Endodermal cell (in vitro differentiated cells): ENCODE results near the gene CD180. TPM values are rescaled to one million over a fixed set of nuclear protein-coding genes. Genes with fewer than 3 reads are reported as not detected.
A peak's percentile ranks its signal among the peaks of the same experiment; 100 is the strongest.

Experiments
- DNase-seq: peaks from one replicate; pipeline ENCODE4 v3.0.0-alpha.2; 2017
- H3K27ac ChIP-seq: 2 replicates; pipeline ENCODE4 v1.5.1; 2013; ENCODE audit warnings: mild to moderate bottlenecking, low read depth, low read length, moderate library complexity
- H3K27me3 ChIP-seq: 2 replicates; pipeline ENCODE4 v1.6.1; 2013; ENCODE audit warnings: mild to moderate bottlenecking, low read length, moderate library complexity; ENCODE audit not compliant: insufficient read depth, control insufficient read depth, poor library complexity, severe bottlenecking
- H3K36me3 ChIP-seq: 2 replicates; pipeline ENCODE4 v1.7.0; 2013; ENCODE audit warnings: mild to moderate bottlenecking, low read length, moderate library complexity; ENCODE audit not compliant: control insufficient read depth, insufficient read depth
- H3K4me1 ChIP-seq: one replicate; pipeline ENCODE4 v1.7.0; 2013; ENCODE audit warnings: low read length; ENCODE audit not compliant: control insufficient read depth, insufficient read depth
- H3K4me3 ChIP-seq: 2 replicates; pipeline ENCODE4 v1.5.1; 2013; ENCODE audit warnings: mild to moderate bottlenecking, low read length, moderate library complexity
- H3K9ac ChIP-seq: 2 replicates; pipeline ENCODE4 v1.6.1; 2013; ENCODE audit warnings: mild to moderate bottlenecking, low read length, moderate library complexity; ENCODE audit not compliant: poor library complexity, severe bottlenecking; ENCODE audit errors: extremely low read depth
- H3K9me3 ChIP-seq: 2 replicates; pipeline ENCODE4 v1.6.1; 2013; ENCODE audit warnings: mild to moderate bottlenecking, low read length, moderate library complexity; ENCODE audit not compliant: control insufficient read depth
- H3K27ac Mint-ChIP-seq: 2 replicates; pipeline ENCODE4 v1.8.0; 2020; ENCODE audit warnings: mixed read lengths
- H3K27me3 Mint-ChIP-seq: 2 replicates; pipeline ENCODE4 v1.8.0; 2021; ENCODE audit warnings: mild to moderate bottlenecking, mixed read lengths; ENCODE audit not compliant: insufficient read depth
- H3K36me3 Mint-ChIP-seq: 2 replicates; pipeline ENCODE4 v1.8.0; 2020; ENCODE audit warnings: low read depth, mixed read lengths
- H3K4me1 Mint-ChIP-seq: 2 replicates; pipeline ENCODE4 v1.8.0; 2020; ENCODE audit warnings: mixed read lengths
- H3K4me3 Mint-ChIP-seq: 2 replicates; pipeline ENCODE4 v1.8.0; 2020; ENCODE audit warnings: mild to moderate bottlenecking, moderate library complexity, mixed read lengths
- H3K9me3 Mint-ChIP-seq: 2 replicates; pipeline ENCODE4 v1.8.0; 2020; ENCODE audit warnings: mild to moderate bottlenecking, mixed read lengths
- WGBS, 2 experiments: methylation state at CpG; one replicate each; pipeline versions ENCODE4 v1.1.5 to v1.1.7; 2013; ENCODE audit warnings: missing lambda C conversion rate in 2 of 2, mixed read lengths in 1 of 2; ENCODE audit not compliant: insufficient coverage in 1 of 2, insufficient read length in 1 of 2; 5-methylcytosine and 5-hydroxymethylcytosine counted together
- total RNA-seq, 2 donors: library from RNA; stranded (reverse); fragmentation: NEBNext Ultra II Directional in 1 of 2; extraction: Animal tissue kit (Norgen Biotek cat#: 25700) in 1 of 2; gene quantifications; 2 replicates in 1 of 2; 3 replicates in 1 of 2; pipeline ENCODE4 v1.2.1, GENCODE V29; 2021
- TF ChIP-seq, protein P1 (sequence below): fragments of 200-600 bp; sonication (generic); conservative IDR thresholded peaks from 2 replicates; pipeline ENCODE4 v1.5.0; 2021; ENCODE audit warnings: antibody characterized with exemption, mild to moderate bottlenecking

CD180 gene
- total RNA-seq, 2 donors from 2014 or later = not detected

DNA sequence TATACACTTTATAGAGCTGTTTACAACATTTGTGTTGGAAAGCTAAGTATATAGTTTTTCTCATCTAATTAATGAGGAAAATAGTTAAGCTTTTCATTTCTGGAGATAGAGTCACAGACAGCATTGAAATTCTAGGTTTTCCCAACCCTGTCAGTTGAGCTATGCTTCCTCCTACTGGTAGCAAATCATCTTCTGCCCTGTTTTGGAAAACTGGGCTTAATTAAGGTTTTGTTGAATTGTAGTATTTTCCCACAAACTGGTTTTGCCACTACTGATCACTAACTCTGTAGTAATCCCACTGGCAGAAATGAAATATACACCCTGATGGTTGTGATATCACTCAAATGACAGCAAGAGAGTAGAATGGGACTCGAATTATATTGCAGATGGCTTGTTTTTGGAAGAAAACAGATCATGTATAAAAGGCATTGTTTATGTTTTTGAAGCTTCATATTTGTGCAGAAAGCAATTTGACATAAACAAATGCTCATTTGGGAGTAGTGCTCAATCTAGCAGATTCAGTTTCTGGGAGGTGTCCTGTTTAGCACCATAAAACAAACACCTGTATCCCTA is 46.6 kb downstream of the CD180 start:
- no peak overlapping the region for H3K27ac ChIP-seq
- TF ChIP-seq, protein P1, sequence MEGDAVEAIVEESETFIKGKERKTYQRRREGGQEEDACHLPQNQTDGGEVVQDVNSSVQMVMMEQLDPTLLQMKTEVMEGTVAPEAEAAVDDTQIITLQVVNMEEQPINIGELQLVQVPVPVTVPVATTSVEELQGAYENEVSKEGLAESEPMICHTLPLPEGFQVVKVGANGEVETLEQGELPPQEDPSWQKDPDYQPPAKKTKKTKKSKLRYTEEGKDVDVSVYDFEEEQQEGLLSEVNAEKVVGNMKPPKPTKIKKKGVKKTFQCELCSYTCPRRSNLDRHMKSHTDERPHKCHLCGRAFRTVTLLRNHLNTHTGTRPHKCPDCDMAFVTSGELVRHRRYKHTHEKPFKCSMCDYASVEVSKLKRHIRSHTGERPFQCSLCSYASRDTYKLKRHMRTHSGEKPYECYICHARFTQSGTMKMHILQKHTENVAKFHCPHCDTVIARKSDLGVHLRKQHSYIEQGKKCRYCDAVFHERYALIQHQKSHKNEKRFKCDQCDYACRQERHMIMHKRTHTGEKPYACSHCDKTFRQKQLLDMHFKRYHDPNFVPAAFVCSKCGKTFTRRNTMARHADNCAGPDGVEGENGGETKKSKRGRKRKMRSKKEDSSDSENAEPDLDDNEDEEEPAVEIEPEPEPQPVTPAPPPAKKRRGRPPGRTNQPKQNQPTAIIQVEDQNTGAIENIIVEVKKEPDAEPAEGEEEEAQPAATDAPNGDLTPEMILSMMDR = peak; percentile 75
- H3K4me1 Mint-ChIP-seq = peaks cover 2% of the 10 kb centered on the region
- peaks cover 23% of the 10 kb centered on the region for H3K36me3 ChIP-seq
- 84 to 100% methylated on average over 1 of the region's 1 CpG for WGBS, 2 experiments
- no peaks in the 10 kb centered on the region for H3K9me3 Mint-ChIP-seq
- no peak for DNase-seq
- no peak overlapping the region for H3K27ac Mint-ChIP-seq
- no peaks in the 10 kb centered on the region for H3K36me3 Mint-ChIP-seq
- H3K9me3 ChIP-seq = no peaks in the 10 kb centered on the region
- H3K9ac ChIP-seq = no peak overlapping the region
- H3K27me3 Mint-ChIP-seq = no peaks in the 10 kb centered on the region
- H3K27me3 ChIP-seq = no peaks in the 10 kb centered on the region
- no peak overlapping the region for H3K4me3 ChIP-seq
- no peak overlapping the region for H3K4me3 Mint-ChIP-seq
- no peaks in the 10 kb centered on the region for H3K4me1 ChIP-seq

GRCh38 chr5:67149057-67149950 is 47.3 kb downstream of the CD180 start:
- Histone ChIP-seq H3K27me3 (no peaks in the 10 kb centered on the region), H3K9me3 (no peaks in the 10 kb centered on the region), H3K36me3 (peaks cover 23% of the 10 kb centered on the region), H3K27ac (no peak overlapping the region), H3K4me3 (no peak overlapping the region), H3K4me1 (no peaks in the 10 kb centered on the region), H3K9ac (no peak overlapping the region)
- no peak for DNase-seq
- TF ChIP-seq, protein P1 = no peak
- H3K9me3 Mint-ChIP-seq = no peaks in the 10 kb centered on the region
- no peaks in the 10 kb centered on the region for H3K36me3 Mint-ChIP-seq
- H3K27me3 Mint-ChIP-seq = no peaks in the 10 kb centered on the region
- H3K27ac Mint-ChIP-seq = no peak overlapping the region
- 92 to 93% methylated on average over 13 to 14 of the region's 14 CpGs for WGBS, 2 experiments
- H3K4me1 Mint-ChIP-seq = no peaks in the 10 kb centered on the region
- H3K4me3 Mint-ChIP-seq = no peak overlapping the region

DNA sequence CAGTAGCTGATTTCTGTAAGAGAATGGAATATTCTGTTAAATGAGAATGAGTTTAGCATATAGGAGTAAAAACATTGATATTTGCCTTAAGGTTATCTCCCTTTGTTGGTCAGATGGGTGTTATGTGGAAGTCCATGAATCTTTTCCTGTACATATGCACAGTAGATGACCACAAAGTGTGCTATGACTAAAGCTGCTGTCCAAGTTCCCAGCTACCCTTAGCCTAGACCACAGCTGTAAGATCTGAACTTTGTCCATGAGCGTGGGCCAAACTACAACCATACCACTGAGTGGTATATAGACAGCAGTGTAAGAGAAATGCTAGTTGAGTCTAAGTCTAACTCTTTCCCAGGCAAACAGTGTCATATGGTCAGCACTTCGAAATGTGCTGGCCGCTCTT is 48.8 kb downstream of the CD180 start:
- Mint-ChIP-seq H3K36me3 (peaks cover under 1% of the 10 kb centered on the region), H3K27me3 (no peaks in the 10 kb centered on the region), H3K4me3 (no peak overlapping the region), H3K27ac (no peak overlapping the region), H3K4me1 (no peaks in the 10 kb centered on the region), H3K9me3 (no peaks in the 10 kb centered on the region)
- 94 to 100% methylated on average over 3 of the region's 3 CpGs for WGBS, 2 experiments
- no peak overlapping the region for H3K9ac ChIP-seq
- H3K9me3 ChIP-seq = no peaks in the 10 kb centered on the region
- H3K27me3 ChIP-seq = no peaks in the 10 kb centered on the region
- peaks cover 12% of the 10 kb centered on the region for H3K36me3 ChIP-seq
- H3K4me1 ChIP-seq = no peaks in the 10 kb centered on the region
- no peak overlapping the region for H3K27ac ChIP-seq
- TF ChIP-seq, protein P1 = no peak
- no peak for DNase-seq
- no peak overlapping the region for H3K4me3 ChIP-seq
